Activated T-cell treated with anti-CD3 and anti-CD28 coated beads for 48 hours (primary cell): ENCODE measurements around the gene EIPR1.
"Not testable (repeated sequence)": the region's sequence is repeated elsewhere in the genome, so short reads cannot be mapped to it uniquely, and the experiment has no call there.

Source experiments
- DNase-seq: peaks from one replicate; pipeline ENCODE4 v3.0.0-alpha.2; 2020; ENCODE audit warnings: low read depth

The EIPR1 gene

GRCh38 chr2:3357926-3358325 lies 19.7 kb downstream of the EIPR1 start:
- DNase-seq, result no peak

GRCh38 chr2:3357446-3357845 lies 20.2 kb downstream of the EIPR1 start:
- DNase-seq, result not testable (repeated sequence)

DNA sequence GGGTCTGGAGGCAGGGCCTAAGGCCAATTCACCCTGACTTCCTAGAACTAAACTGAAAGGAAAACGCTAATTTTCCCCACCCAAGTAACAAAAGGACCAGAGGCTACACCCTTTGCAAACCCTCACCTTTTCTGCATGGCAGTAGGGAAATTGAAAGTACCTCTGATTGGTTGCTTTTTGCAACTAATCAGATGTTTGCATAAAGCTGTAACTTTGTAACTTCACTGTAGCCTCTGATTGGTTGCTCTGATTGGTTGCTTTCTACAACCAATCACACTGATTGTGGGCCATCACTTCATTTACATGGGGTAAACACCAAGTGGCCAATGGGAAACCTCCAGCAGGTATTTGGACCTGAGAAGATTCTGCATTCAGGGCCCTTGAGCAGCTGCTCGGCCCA lies 20.8 kb downstream of the EIPR1 start:
- DNase-seq, result no peak

DNA sequence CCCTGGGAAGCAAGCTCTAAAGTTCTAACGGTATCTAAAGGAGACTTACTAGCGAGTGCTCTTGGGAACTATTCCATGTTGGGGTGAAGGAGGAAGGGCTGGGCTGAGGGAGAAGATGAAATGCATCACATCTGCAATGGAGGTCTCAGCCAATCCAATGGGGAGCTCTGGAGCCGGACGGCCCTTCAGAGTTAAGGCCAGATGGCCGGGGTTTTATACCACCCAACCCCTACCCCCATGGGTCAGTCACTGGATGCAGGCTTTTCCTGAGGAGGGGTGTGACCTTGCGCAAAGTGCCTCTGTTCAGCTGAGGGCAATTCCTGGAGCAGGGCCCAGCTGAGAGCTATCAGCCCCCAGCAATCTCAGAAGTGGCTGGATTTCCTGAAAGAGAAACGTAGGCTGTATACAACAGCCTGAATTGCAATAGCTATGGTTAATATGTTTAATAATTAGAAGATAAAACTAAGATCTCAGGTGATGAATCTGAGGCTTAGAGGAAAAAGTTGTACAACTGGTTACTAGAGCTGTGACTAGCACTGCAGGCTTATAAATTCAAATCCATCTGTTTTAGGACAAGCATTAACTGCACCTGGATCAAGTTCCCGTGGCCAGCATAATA lies 21.6 kb downstream of the EIPR1 start:
- DNase-seq, result no peak

DNA sequence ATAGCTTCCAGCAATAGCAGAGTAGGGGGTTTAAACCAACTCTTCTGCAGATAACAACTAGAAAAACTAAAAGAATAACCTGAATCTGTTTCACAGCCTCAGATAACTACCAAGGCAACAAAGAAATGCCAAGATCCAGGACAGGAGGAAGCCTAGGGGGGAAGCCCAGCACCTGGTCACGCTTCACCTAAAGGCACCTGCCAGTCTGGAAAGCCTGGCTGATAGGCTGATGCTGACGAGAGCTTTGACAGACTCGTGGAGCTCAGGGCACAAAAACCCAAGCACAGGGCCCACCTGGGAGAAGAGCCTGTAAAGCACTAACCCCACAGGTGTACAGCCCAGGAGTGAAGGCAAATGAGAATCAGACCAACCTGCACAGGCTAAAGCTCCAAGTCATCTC lies 22.6 kb downstream of the EIPR1 start:
- no peak for DNase-seq

- DNase-seq, result no peak
These were observed 28.4 kb downstream of the EIPR1 start for GRCh38 chr2:3349211-3349693.

DNA sequence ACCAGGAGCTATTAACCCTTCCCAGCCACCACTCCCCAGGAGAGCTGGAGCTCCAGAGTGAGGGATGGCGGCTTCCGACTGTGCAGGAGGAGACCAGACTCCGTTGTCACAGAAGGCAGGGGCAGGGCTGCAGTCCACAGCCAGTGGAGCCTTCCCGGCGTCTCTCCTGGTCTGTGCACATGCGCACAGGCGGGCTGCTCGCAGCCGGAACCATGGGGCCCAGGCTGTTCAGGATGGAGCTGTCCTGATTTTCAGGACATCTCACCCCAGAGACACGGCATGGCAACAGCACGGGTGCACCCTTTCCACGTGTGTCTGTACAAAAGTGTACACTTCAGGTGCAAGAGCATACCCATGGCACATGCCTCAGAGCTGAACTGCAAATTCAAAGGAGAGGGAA lies 28.9 kb downstream of the EIPR1 start:
- DNase-seq, result no peak

DNA sequence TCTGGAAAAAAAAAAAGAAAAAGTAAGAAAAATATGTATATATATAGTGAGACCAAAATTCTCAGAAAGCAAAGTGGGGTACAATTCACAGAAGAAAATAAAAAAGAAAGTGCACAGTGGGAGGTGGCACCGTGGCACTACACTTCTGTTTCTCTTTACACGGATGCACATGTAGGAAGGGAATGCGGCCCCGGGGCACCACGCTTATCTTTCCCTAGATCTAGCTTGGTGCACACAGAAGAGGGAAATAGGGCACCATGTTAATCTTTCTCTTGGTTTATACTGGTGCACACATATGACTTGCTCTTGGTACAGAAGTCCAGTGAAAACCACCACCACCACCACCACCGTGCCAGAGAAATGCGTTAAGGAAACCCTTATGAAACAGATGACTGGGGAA lies 32.0 kb downstream of the EIPR1 start:
- DNase-seq, result no peak

DNA sequence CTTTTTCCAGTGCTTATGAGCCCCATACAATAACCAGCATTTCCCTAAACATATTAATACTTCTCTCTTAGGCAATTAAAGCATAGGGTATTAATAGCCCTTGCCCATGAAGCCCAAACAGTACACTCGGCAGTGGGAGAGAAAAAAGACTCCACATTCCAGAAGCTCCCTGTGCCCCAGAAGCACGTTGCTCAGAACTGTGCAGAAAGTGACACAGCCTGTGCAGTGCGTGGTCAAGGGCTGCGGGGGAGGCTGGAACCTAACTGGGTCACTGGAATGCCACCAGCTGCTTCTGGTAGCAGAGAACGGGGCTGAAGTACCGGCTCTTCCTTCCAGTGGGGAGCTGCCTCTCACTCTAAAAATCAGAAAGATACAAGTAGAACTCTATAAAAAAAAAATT lies 32.7 kb downstream of the EIPR1 start:
- DNase-seq, result no peak

DNA sequence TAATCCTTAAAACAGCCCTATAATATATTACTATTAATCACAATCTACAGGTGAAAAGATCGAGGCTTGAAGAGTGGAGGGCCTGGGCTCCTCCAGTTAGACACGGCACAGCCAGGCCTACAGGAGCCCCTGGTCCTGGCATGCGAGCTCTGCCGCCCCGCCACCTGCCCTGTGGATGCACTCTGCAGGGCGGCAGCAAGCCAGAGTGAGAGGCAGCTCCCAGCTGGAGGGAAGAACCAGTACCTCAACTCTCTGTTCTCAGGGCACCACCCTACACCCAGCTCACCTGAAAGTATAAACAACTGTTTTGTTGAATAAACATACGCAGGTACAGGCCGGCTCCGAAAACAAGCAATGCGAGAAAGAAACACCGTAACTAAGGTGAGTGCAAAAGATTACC lies 34.6 kb downstream of the EIPR1 start:
- DNase-seq, result no peak

GRCh38 chr2:3342324-3342723 lies 35.3 kb downstream of the EIPR1 start:
- no peak for DNase-seq

- no peak for DNase-seq
These were observed 36.3 kb downstream of the EIPR1 start for GRCh38 chr2:3341336-3341735.

GRCh38 chr2:3340144-3340543 lies 37.5 kb downstream of the EIPR1 start:
- no peak for DNase-seq

GRCh38 chr2:3338340-3338739 lies 39.3 kb downstream of the EIPR1 start:
- DNase-seq, result no peak

GRCh38 chr2:3336844-3337243 lies 40.8 kb downstream of the EIPR1 start:
- DNase-seq, result no peak

GRCh38 chr2:3334392-3335345 lies 42.9 kb downstream of the EIPR1 start:
- DNase-seq, result no peak

DNA sequence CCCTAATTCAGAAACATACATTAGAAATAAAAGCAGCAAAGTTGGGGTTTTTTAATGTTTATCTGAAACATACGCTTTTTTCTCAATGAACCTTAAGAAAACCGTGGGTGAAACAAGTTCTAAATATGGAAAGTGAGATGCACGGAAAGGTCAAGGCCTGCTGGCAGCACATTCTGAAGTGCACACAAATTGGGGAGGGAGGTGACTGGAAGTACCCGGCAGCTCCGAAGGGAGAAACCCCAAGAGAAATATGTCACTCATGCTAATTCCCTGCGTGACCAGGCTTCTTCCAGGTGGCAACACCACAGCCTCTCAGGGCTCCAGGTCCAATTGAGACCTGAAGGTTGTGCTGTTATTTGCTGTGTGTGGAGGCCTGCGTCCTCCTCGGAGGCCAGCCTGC lies 45.5 kb downstream of the EIPR1 start:
- no peak for DNase-seq

GRCh38 chr2:3329491-3329890 lies 48.1 kb downstream of the EIPR1 start:
- DNase-seq, result no peak

DNA sequence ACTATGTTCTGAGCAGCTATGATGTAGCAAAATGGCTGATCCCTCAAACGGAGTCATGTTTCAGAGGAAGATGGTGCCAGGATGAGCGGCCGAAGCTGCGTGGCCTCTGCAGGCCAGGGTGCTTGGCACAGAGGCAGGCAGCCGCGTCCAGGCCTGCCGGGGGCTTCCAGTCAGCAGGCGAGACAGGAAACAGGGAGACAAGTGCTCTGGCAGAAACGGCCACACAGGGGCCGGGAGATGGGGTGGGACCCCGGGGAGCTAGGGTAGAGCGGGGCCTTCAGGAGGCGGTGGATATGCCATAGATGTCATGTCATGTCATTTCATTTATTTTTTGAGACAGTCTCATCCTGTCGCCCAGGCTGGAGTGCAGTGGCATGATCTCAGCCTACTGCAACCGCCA lies 50.7 kb downstream of the EIPR1 start:
- no peak for DNase-seq

- DNase-seq, result no peak
These were observed 51.5 kb downstream of the EIPR1 start for GRCh38 chr2:3326182-3326537.

- no peak for DNase-seq
These were observed 52.0 kb downstream of the EIPR1 start for GRCh38 chr2:3325458-3326181.

GRCh38 chr2:3324404-3325281 lies 53.0 kb downstream of the EIPR1 start:
- DNase-seq, result no peak
